Epithelial cell of prostate (primary cell): Measurements from ENCODE around the gene RSPO1.
"Not testable (repeated sequence)": the region's sequence is repeated elsewhere in the genome, so short reads cannot be mapped to it uniquely, and the experiment has no call there.

Experiments used
- DNase-seq: peaks from one replicate; pipeline ENCODE4 v3.0.0-alpha.2; 2011; ENCODE audit warnings: low read depth, low spot score
- H3K27ac ChIP-seq: fragments of 450-650 bp; 2 replicates; pipeline ENCODE4 v1.5.1; 2017; ENCODE audit warnings: mild to moderate bottlenecking

RSPO1 gene

GRCh38 chr1:37634244-37634991 lies at the start of gene RSPO1:
Gene RSPO1 (minus strand): TSS chr1:37634892. CDS start chr1:37629661, 5,231 bp downstream.
- H3K27ac ChIP-seq = no peak within 1 kb of the TSS
- no peak for DNase-seq

GRCh38 chr1:37684182-37684581 lies 49.5 kb upstream of the RSPO1 start:
- H3K27ac ChIP-seq, DNase-seq: not testable (repeated sequence)

GRCh38 chr1:37682334-37682987 lies 47.8 kb upstream of the RSPO1 start:
- DNase-seq = no peak
- no peak overlapping the region for H3K27ac ChIP-seq

- DNase-seq = no peak
- H3K27ac ChIP-seq = no peak overlapping the region
Measured at GRCh38 chr1:37680933-37681332, 46.2 kb upstream of the RSPO1 start.

GRCh38 chr1:37677808-37678207 lies 43.1 kb upstream of the RSPO1 start:
- H3K27ac ChIP-seq = no peak overlapping the region
- DNase-seq = no peak

GRCh38 chr1:37677143-37677439 lies 42.4 kb upstream of the RSPO1 start:
- no peak overlapping the region for H3K27ac ChIP-seq
- no peak for DNase-seq

- DNase-seq = no peak
- no peak overlapping the region for H3K27ac ChIP-seq
Measured at GRCh38 chr1:37676281-37677142, 41.8 kb upstream of the RSPO1 start.

GRCh38 chr1:37673920-37674319 lies 39.2 kb upstream of the RSPO1 start:
- no peak overlapping the region for H3K27ac ChIP-seq
- no peak for DNase-seq

- no peak overlapping the region for H3K27ac ChIP-seq
- no peak for DNase-seq
Measured at GRCh38 chr1:37672136-37672870, 37.6 kb upstream of the RSPO1 start.

GRCh38 chr1:37671261-37671660 lies 36.6 kb upstream of the RSPO1 start:
- DNase-seq = no peak
- no peak overlapping the region for H3K27ac ChIP-seq

GRCh38 chr1:37670133-37670532 lies 35.4 kb upstream of the RSPO1 start:
- no peak for DNase-seq
- no peak overlapping the region for H3K27ac ChIP-seq

- H3K27ac ChIP-seq = no peak overlapping the region
- no peak for DNase-seq
Measured at GRCh38 chr1:37667023-37667671, 32.5 kb upstream of the RSPO1 start.

- DNase-seq = no peak
- no peak overlapping the region for H3K27ac ChIP-seq
Measured at GRCh38 chr1:37666241-37666867, 31.7 kb upstream of the RSPO1 start.

- DNase-seq = no peak
- H3K27ac ChIP-seq = no peak overlapping the region
Measured at GRCh38 chr1:37663426-37664000, 28.8 kb upstream of the RSPO1 start.

- H3K27ac ChIP-seq = no peak overlapping the region
- DNase-seq = no peak
Measured at GRCh38 chr1:37662031-37662755, 27.5 kb upstream of the RSPO1 start.

- DNase-seq = peak; percentile 24
- no peak overlapping the region for H3K27ac ChIP-seq
Measured at GRCh38 chr1:37661401-37661800, 26.7 kb upstream of the RSPO1 start.

- no peak overlapping the region for H3K27ac ChIP-seq
- no peak for DNase-seq
Measured at GRCh38 chr1:37660664-37661063, 26.0 kb upstream of the RSPO1 start.

- no peak overlapping the region for H3K27ac ChIP-seq
- no peak for DNase-seq
Measured at GRCh38 chr1:37658486-37658885, 23.8 kb upstream of the RSPO1 start.
